Sigmoid colon (tissue), 4 donors: ENCODE measurements around the gene GRID1.

Experiments used
- EP300 ChIP-seq, 4 donors: sonication (generic); formaldehyde crosslinking; IDR thresholded peaks; one replicate each; pipeline ENCODE4 v1.6.1; 2017; ENCODE audit warnings: antibody characterized with exemption in 4 of 4
- POLR2A ChIP-seq, 2 donors: fragments of 450-650 bp; IDR thresholded peaks; one replicate each; pipeline ENCODE4 v1.6.1; 2016; ENCODE audit warnings: antibody characterized with exemption in 2 of 2, mild to moderate bottlenecking in 2 of 2, moderate library complexity in 2 of 2
- POLR2AphosphoS5 ChIP-seq, 4 donors: sonication (generic); formaldehyde crosslinking; IDR thresholded peaks; one replicate each; pipeline ENCODE4 v1.6.1; 2017; ENCODE audit warnings: antibody characterized with exemption in 4 of 4
- TF ChIP-seq, protein P1 (sequence below), 4 experiments: fragments of 450-650 bp in 3 of 4; fragments of 200-600 bp in 1 of 4; IDR thresholded peaks; one replicate each; pipeline ENCODE4 v1.5.1; 2016 to 2019; ENCODE audit warnings: antibody characterized with exemption in 4 of 4, mild to moderate bottlenecking in 3 of 4, moderate library complexity in 2 of 4

DNA sequence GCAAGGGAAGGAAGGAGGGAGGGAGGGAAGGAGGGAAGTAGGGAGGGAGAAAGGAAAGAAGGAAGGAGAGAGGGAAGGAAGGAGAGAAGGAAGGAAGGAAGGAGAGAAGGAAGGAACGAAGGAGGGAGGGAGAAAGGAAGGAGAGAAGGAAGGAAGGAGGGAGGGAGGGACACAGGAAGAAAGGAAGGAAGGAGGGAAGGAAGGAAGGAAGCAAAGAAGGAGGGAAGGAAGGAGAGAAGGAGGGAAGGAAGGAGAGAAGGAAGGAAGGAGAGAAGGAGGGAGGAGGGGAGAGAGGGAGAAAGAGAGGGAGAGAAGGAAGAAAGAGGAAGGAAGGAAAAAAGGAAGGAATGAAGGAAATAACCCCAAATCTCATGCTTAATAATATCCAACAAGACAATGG lies 630.6 kb downstream of the GRID1 start:
- TF ChIP-seq, protein P1, sequence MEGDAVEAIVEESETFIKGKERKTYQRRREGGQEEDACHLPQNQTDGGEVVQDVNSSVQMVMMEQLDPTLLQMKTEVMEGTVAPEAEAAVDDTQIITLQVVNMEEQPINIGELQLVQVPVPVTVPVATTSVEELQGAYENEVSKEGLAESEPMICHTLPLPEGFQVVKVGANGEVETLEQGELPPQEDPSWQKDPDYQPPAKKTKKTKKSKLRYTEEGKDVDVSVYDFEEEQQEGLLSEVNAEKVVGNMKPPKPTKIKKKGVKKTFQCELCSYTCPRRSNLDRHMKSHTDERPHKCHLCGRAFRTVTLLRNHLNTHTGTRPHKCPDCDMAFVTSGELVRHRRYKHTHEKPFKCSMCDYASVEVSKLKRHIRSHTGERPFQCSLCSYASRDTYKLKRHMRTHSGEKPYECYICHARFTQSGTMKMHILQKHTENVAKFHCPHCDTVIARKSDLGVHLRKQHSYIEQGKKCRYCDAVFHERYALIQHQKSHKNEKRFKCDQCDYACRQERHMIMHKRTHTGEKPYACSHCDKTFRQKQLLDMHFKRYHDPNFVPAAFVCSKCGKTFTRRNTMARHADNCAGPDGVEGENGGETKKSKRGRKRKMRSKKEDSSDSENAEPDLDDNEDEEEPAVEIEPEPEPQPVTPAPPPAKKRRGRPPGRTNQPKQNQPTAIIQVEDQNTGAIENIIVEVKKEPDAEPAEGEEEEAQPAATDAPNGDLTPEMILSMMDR (IDR thresholded peaks at IDR 0.05): no peak
- TF ChIP-seq POLR2AphosphoS5 (IDR thresholded peaks at IDR 0.05) (no peak), POLR2A (IDR thresholded peaks at IDR 0.05) (no peak), EP300 (IDR thresholded peaks at IDR 0.05) (no peak)
